ENCODE measurements around the gene RIC8A. TPM values are rescaled to one million over a fixed set of nuclear protein-coding genes. Genes with fewer than 3 reads are reported as not detected.
A peak's percentile ranks its signal among the peaks of the same experiment; 100 is the strongest.
"Not testable (repeated sequence)": the region's sequence is repeated elsewhere in the genome, so short reads cannot be mapped to it uniquely, and the experiment has no call there.

The RIC8A gene
- total RNA-seq, 1 experiment from 2014 or later: 176 TPM

GRCh38 chr11:235609-235996, 28.1 kb downstream of the RIC8A start:
- H3K36me3 ChIP-seq: peaks cover 30% of the 10 kb centered on the region
- peak overlapping the region; percentile 90 for H3K4me3 ChIP-seq
- peaks cover 14% of the 10 kb centered on the region for H3K4me1 ChIP-seq (replicated peaks)
- no peaks in the 10 kb centered on the region for H3K9me3 ChIP-seq (replicated peaks)
- peak overlapping the region; percentile 61; the same call in 1 of the 2 replicates for H3K27ac ChIP-seq
- DNase-seq (ENCODE audit: low read depth in 1 of 2, low spot score in 2 of 2): no peak
- H3K27me3 ChIP-seq (replicated peaks): no peaks in the 10 kb centered on the region

- H3K36me3 ChIP-seq: peaks cover 36% of the 10 kb centered on the region
- DNase-seq (ENCODE audit: low read depth in 1 of 2, low spot score in 2 of 2): peak; percentile 79 to 81
- H3K27me3 ChIP-seq (replicated peaks): no peaks in the 10 kb centered on the region
- H3K4me3 ChIP-seq: peak within 1 kb of the TSS; percentile 90
- H3K4me1 ChIP-seq (replicated peaks): peaks cover 14% of the 10 kb centered on the region
- no peaks in the 10 kb centered on the region for H3K9me3 ChIP-seq (replicated peaks)
- H3K27ac ChIP-seq: peak within 1 kb of the TSS; percentile 78
Observed at GRCh38 chr11:235997-236773, 28.7 kb downstream of the RIC8A start, which contains the start of gene SIRT3. TSS of gene SIRT3 (minus strand) at chr11:236342. CDS start at chr11:236328, 14 bp downstream.

- Histone ChIP-seq H3K4me3 (peak within 1 kb of the TSS; percentile 90), H3K27me3 (replicated peaks) (no peaks in the 10 kb centered on the region), H3K36me3 (peaks cover 45% of the 10 kb centered on the region)
Observed at GRCh38 chr11:236774-237767, 29.6 kb downstream of the RIC8A start, which contains the start of gene PSMD13. TSS of gene PSMD13 (plus strand) at chr11:236976. CDS start at chr11:237050, 74 bp downstream.

GRCh38 chr11:238346-238745, 30.8 kb downstream of the RIC8A start:
- Histone ChIP-seq H3K36me3 (peaks cover 58% of the 10 kb centered on the region), H3K4me1 (replicated peaks) (peaks cover 14% of the 10 kb centered on the region)
- not testable (repeated sequence) for H3K9me3 ChIP-seq (replicated peaks); H3K27ac ChIP-seq; H3K4me3 ChIP-seq; DNase-seq (ENCODE audit: low read depth in 1 of 2, low spot score in 2 of 2); H3K27me3 ChIP-seq (replicated peaks)

More at GRCh38 chr11:236774-237767, 29.6 kb downstream of the RIC8A start, which contains the start of gene PSMD13:
- H3K9me3 ChIP-seq (replicated peaks): no peaks in the 10 kb centered on the region
- DNase-seq (ENCODE audit: low read depth in 1 of 2, low spot score in 2 of 2): peak; percentile 78 to 85
- H3K27ac ChIP-seq: peak within 1 kb of the TSS; percentile 78
- peaks cover 14% of the 10 kb centered on the region for H3K4me1 ChIP-seq (replicated peaks)

GRCh38 chr11:240315-240714, 32.8 kb downstream of the RIC8A start:
- no peak for DNase-seq (ENCODE audit: low read depth in 1 of 2, low spot score in 2 of 2)
- H3K27me3 ChIP-seq (replicated peaks): no peaks in the 10 kb centered on the region
- H3K4me3 ChIP-seq: no peak overlapping the region

GRCh38 chr11:241634-242033, 34.1 kb downstream of the RIC8A start:
- no peaks in the 10 kb centered on the region for H3K27me3 ChIP-seq (replicated peaks)
- no peaks in the 10 kb centered on the region for H3K9me3 ChIP-seq (replicated peaks)
- H3K4me3 ChIP-seq: no peak overlapping the region
- H3K4me1 ChIP-seq (replicated peaks): peaks cover 7% of the 10 kb centered on the region; the same call in 1 of the 2 replicates
- H3K36me3 ChIP-seq: peaks cover 91% of the 10 kb centered on the region
- DNase-seq (ENCODE audit: low read depth in 1 of 2, low spot score in 2 of 2): no peak
- no peak overlapping the region for H3K27ac ChIP-seq

More at GRCh38 chr11:240315-240714, 32.8 kb downstream of the RIC8A start:
- Histone ChIP-seq H3K36me3 (peaks cover 77% of the 10 kb centered on the region), H3K4me1 (replicated peaks) (peaks cover 11% of the 10 kb centered on the region), H3K9me3 (replicated peaks) (no peaks in the 10 kb centered on the region), H3K27ac (no peak overlapping the region)

GRCh38 chr11:244376-244775, 36.9 kb downstream of the RIC8A start:
- Histone ChIP-seq H3K27me3 (replicated peaks) (no peaks in the 10 kb centered on the region), H3K9me3 (replicated peaks) (no peaks in the 10 kb centered on the region), H3K27ac (no peak overlapping the region), H3K4me3 (no peak overlapping the region), H3K4me1 (replicated peaks) (no peaks in the 10 kb centered on the region), H3K36me3 (peaks cover 95% of the 10 kb centered on the region)
- DNase-seq (ENCODE audit: low read depth in 1 of 2, low spot score in 2 of 2): no peak

GRCh38 chr11:249062-249461, 41.6 kb downstream of the RIC8A start:
- H3K36me3 ChIP-seq: peaks cover 94% of the 10 kb centered on the region
- DNase-seq (ENCODE audit: low read depth in 1 of 2, low spot score in 2 of 2): no peak

GRCh38 chr11:250274-250673, 42.8 kb downstream of the RIC8A start:
- Histone ChIP-seq H3K27me3 (replicated peaks) (no peaks in the 10 kb centered on the region), H3K27ac (no peak overlapping the region), H3K4me1 (replicated peaks) (no peaks in the 10 kb centered on the region), H3K4me3 (no peak overlapping the region), H3K36me3 (peaks cover 82% of the 10 kb centered on the region), H3K9me3 (replicated peaks) (no peaks in the 10 kb centered on the region)
- DNase-seq (ENCODE audit: low read depth in 1 of 2, low spot score in 2 of 2): no peak

More at GRCh38 chr11:249062-249461, 41.6 kb downstream of the RIC8A start:
- no peak overlapping the region for H3K27ac ChIP-seq
- no peak overlapping the region for H3K4me3 ChIP-seq
- H3K27me3 ChIP-seq (replicated peaks): no peaks in the 10 kb centered on the region
- no peaks in the 10 kb centered on the region for H3K9me3 ChIP-seq (replicated peaks)
- H3K4me1 ChIP-seq (replicated peaks): no peaks in the 10 kb centered on the region

GRCh38 chr11:250740-251299, 43.3 kb downstream of the RIC8A start:
- no peak overlapping the region for H3K27ac ChIP-seq
- DNase-seq (ENCODE audit: low read depth in 1 of 2, low spot score in 2 of 2): no peak
- no peaks in the 10 kb centered on the region for H3K9me3 ChIP-seq (replicated peaks)
- H3K4me3 ChIP-seq: no peak overlapping the region
- H3K36me3 ChIP-seq: peaks cover 76% of the 10 kb centered on the region
- no peaks in the 10 kb centered on the region for H3K4me1 ChIP-seq (replicated peaks)
- no peaks in the 10 kb centered on the region for H3K27me3 ChIP-seq (replicated peaks)

GRCh38 chr11:251550-251949, 44.0 kb downstream of the RIC8A start:
- no peak overlapping the region for H3K27ac ChIP-seq
- H3K27me3 ChIP-seq (replicated peaks): no peaks in the 10 kb centered on the region
- H3K4me1 ChIP-seq (replicated peaks): no peaks in the 10 kb centered on the region
- no peak for DNase-seq (ENCODE audit: low read depth in 1 of 2, low spot score in 2 of 2)
- H3K4me3 ChIP-seq: no peak overlapping the region
- peaks cover 69% of the 10 kb centered on the region for H3K36me3 ChIP-seq
- H3K9me3 ChIP-seq (replicated peaks): no peaks in the 10 kb centered on the region

GRCh38 chr11:252666-253065, 45.2 kb downstream of the RIC8A start:
- Histone ChIP-seq H3K27me3 (replicated peaks) (no peaks in the 10 kb centered on the region), H3K4me1 (replicated peaks) (no peaks in the 10 kb centered on the region), H3K27ac (no peak overlapping the region), H3K36me3 (peaks cover 58% of the 10 kb centered on the region), H3K4me3 (no peak overlapping the region), H3K9me3 (replicated peaks) (no peaks in the 10 kb centered on the region)
- no peak for DNase-seq (ENCODE audit: low read depth in 1 of 2, low spot score in 2 of 2)

- Histone ChIP-seq H3K27ac (no peak overlapping the region), H3K4me3 (no peak overlapping the region), H3K27me3 (replicated peaks) (no peaks in the 10 kb centered on the region), H3K4me1 (replicated peaks) (no peaks in the 10 kb centered on the region), H3K9me3 (replicated peaks) (no peaks in the 10 kb centered on the region), H3K36me3 (peaks cover 53% of the 10 kb centered on the region)
- DNase-seq (ENCODE audit: low read depth in 1 of 2, low spot score in 2 of 2): no peak
Observed at GRCh38 chr11:253160-253885, 45.8 kb downstream of the RIC8A start.
